HK-2 (cell line): ENCODE measurements around the gene SPRR1B.
"Not testable (repeated sequence)": the region's sequence is repeated elsewhere in the genome, so short reads cannot be mapped to it uniquely, and the experiment has no call there.

ENCODE experiments used
- DNase-seq: peaks from one replicate; pipeline ENCODE4 v3.0.0-alpha.2; 2018; ENCODE audit not compliant: unreplicated experiment

Gene SPRR1B

GRCh38 chr1:153030895-153031294 is at the start of gene SPRR1B:
SPRR1B (plus strand) TSS chr1:153031203; CDS start chr1:153032346, 1,143 bp downstream.
- DNase-seq, result no peak

GRCh38 chr1:152982076-152982475 is 48.9 kb upstream of the SPRR1B start:
- DNase-seq, result no peak

GRCh38 chr1:152983234-152983633 is 47.8 kb upstream of the SPRR1B start:
- DNase-seq, result no peak

- DNase-seq, result no peak
Measured at GRCh38 chr1:152983743-152984142, 47.3 kb upstream of the SPRR1B start, which contains the start of gene SPRR1A. SPRR1A (plus strand) TSS chr1:152984081; CDS start chr1:152985231, 1,150 bp downstream.

- no peak for DNase-seq
Measured at GRCh38 chr1:152986578-152986977, 44.4 kb upstream of the SPRR1B start.

GRCh38 chr1:152993186-152993585 is 37.8 kb upstream of the SPRR1B start:
- no peak for DNase-seq

- DNase-seq, result no peak
Measured at GRCh38 chr1:152995842-152996241, 35.2 kb upstream of the SPRR1B start.

GRCh38 chr1:152996633-152997400 is 34.2 kb upstream of the SPRR1B start:
- DNase-seq, result no peak

GRCh38 chr1:152997901-152998300 is 33.1 kb upstream of the SPRR1B start:
- no peak for DNase-seq

GRCh38 chr1:152998476-152998875 is 32.5 kb upstream of the SPRR1B start:
- DNase-seq, result no peak

- DNase-seq, result no peak
Measured at GRCh38 chr1:152999818-153000217, 31.2 kb upstream of the SPRR1B start.

GRCh38 chr1:153000294-153000693 is 30.7 kb upstream of the SPRR1B start:
- DNase-seq, result no peak

- DNase-seq, result no peak
Measured at GRCh38 chr1:153001382-153001781, 29.6 kb upstream of the SPRR1B start, which contains the start of gene SPRR3. SPRR3 (plus strand) TSS chr1:153001749; CDS start chr1:153003021, 1,272 bp downstream.

GRCh38 chr1:153011235-153011758 is 19.7 kb upstream of the SPRR1B start:
- DNase-seq, result not testable (repeated sequence)

GRCh38 chr1:153021829-153022228 is 9.2 kb upstream of the SPRR1B start:
- not testable (repeated sequence) for DNase-seq

- not testable (repeated sequence) for DNase-seq
Measured at GRCh38 chr1:153022340-153022739, 8.7 kb upstream of the SPRR1B start.

GRCh38 chr1:153023109-153023508 is 7.9 kb upstream of the SPRR1B start:
- DNase-seq, result no peak

GRCh38 chr1:153024413-153024812 is 6.6 kb upstream of the SPRR1B start:
- no peak for DNase-seq

GRCh38 chr1:153025797-153026196 is 5.2 kb upstream of the SPRR1B start:
- no peak for DNase-seq

GRCh38 chr1:153028766-153029165 is 2.2 kb upstream of the SPRR1B start:
- DNase-seq, result no peak

- DNase-seq, result no peak
Measured at GRCh38 chr1:153032073-153032472, 1.1 kb downstream of the SPRR1B start.

- DNase-seq, result peak; percentile 57
Measured at GRCh38 chr1:153032677-153033308, 1.8 kb downstream of the SPRR1B start.

GRCh38 chr1:153035211-153035610 is 4.2 kb downstream of the SPRR1B start:
- no peak for DNase-seq
